GM21786 (cell line): ENCODE results near the gene ANKRD33B.
"Not testable (repeated sequence)": the region's sequence is repeated elsewhere in the genome, so short reads cannot be mapped to it uniquely, and the experiment has no call there.

ENCODE experiments used
- ATAC-seq: cut with Tn5 transposase; IDR thresholded peaks from one replicate; pipeline ENCODE4 v1.9.1; 2021; ENCODE audit not compliant: unreplicated experiment

The ANKRD33B gene

GRCh38 chr5:10612251-10612650, 48.4 kb downstream of the ANKRD33B start:
- ATAC-seq, result no peak

- ATAC-seq, result no peak
Measured at GRCh38 chr5:10615693-10616092, 51.8 kb downstream of the ANKRD33B start.

GRCh38 chr5:10617103-10617502, 53.2 kb downstream of the ANKRD33B start:
- no peak for ATAC-seq

GRCh38 chr5:10618311-10618710, 54.4 kb downstream of the ANKRD33B start:
- no peak for ATAC-seq

- no peak for ATAC-seq
Measured at GRCh38 chr5:10619649-10620048, 55.8 kb downstream of the ANKRD33B start.

GRCh38 chr5:10620346-10620745, 56.5 kb downstream of the ANKRD33B start:
- peak; percentile 57 for ATAC-seq

GRCh38 chr5:10621832-10622231, 58.0 kb downstream of the ANKRD33B start:
- ATAC-seq, result no peak

GRCh38 chr5:10622810-10623209, 58.9 kb downstream of the ANKRD33B start:
- ATAC-seq, result no peak

- no peak for ATAC-seq
Measured at GRCh38 chr5:10623305-10623910, 59.5 kb downstream of the ANKRD33B start.

- ATAC-seq, result no peak
Measured at GRCh38 chr5:10624206-10624605, 60.3 kb downstream of the ANKRD33B start.

- no peak for ATAC-seq
Measured at GRCh38 chr5:10624679-10625078, 60.8 kb downstream of the ANKRD33B start.

GRCh38 chr5:10625700-10626472, 62.0 kb downstream of the ANKRD33B start:
- no peak for ATAC-seq

- no peak for ATAC-seq
Measured at GRCh38 chr5:10626473-10627013, 62.7 kb downstream of the ANKRD33B start.

GRCh38 chr5:10627160-10627701, 63.4 kb downstream of the ANKRD33B start:
- ATAC-seq, result peak; percentile 8

GRCh38 chr5:10628601-10629000, 64.7 kb downstream of the ANKRD33B start:
- no peak for ATAC-seq

GRCh38 chr5:10629682-10630081, 65.8 kb downstream of the ANKRD33B start:
- ATAC-seq, result no peak

- no peak for ATAC-seq
Measured at GRCh38 chr5:10630126-10630525, 66.3 kb downstream of the ANKRD33B start.

GRCh38 chr5:10630744-10631143, 66.9 kb downstream of the ANKRD33B start:
- not testable (repeated sequence) for ATAC-seq

GRCh38 chr5:10631316-10631996, 67.6 kb downstream of the ANKRD33B start:
- ATAC-seq, result peak; percentile 0

- peak; percentile 41 for ATAC-seq
Measured at GRCh38 chr5:10632110-10632761, 68.4 kb downstream of the ANKRD33B start.
